ENCODE data around the gene RYR3. TPM values are rescaled to one million over a fixed set of nuclear protein-coding genes. Genes with fewer than 3 reads are reported as not detected.

RYR3 gene
- total and polyA plus RNA-seq, 10 of the 15 experiments (the other 5 are each of a cell fraction or from before 2014, with no cell fraction given): under 0.01 to 0.44 (median 0.16) TPM; not detected in 5

DNA sequence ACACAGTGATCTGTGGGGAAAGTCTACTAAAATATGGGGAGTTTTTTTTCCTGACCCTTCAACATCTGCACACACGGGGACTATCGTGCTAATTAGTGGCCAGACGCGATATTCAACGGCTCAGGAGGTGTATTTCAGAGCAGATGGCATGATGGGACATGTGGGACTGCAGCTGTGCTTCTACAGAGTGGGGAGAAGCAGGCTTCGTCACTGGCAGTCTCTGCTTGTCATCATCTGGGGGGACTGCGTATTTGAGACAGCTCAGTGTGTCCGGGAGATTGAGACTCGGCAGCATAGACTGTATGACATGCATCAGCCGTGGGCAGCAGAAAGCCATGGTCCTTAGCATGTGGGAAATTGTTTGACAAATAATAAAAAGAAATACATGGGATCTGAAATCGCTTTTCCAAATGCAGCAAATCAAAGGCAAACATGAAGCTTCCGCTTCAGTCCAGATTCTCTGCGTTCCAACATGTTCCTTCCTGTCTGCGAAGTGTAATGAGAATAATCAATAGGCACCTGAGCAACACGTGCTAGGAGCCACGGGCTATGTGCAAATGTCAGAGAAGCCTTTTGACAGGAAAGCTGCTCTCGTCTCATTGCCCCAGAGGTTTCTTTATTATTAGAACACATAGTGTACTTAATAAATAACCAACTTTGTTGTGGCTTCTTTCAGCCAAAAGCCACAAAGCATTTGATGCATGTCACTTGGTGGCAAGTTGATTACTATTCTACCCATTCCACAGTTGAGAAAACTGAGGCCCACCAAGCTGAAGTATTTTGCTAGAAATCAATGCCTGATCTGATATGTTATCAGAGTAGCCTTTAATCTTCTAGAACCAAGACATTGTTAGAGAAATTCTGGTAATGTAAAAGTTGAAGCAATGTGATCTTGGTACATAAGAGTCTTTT is 276.3 kb downstream of the RYR3 start (continued):
- TF ChIP-seq TARDBP (IDR thresholded peaks at IDR 0.05; ENCODE audit: borderline replicate concordance): no peak
- TF ChIP-seq, protein P1, sequence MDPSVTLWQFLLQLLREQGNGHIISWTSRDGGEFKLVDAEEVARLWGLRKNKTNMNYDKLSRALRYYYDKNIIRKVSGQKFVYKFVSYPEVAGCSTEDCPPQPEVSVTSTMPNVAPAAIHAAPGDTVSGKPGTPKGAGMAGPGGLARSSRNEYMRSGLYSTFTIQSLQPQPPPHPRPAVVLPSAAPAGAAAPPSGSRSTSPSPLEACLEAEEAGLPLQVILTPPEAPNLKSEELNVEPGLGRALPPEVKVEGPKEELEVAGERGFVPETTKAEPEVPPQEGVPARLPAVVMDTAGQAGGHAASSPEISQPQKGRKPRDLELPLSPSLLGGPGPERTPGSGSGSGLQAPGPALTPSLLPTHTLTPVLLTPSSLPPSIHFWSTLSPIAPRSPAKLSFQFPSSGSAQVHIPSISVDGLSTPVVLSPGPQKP (IDR thresholded peaks at IDR 0.05; ENCODE audit: low read depth, low read length): no peak
- no peak for TF ChIP-seq ZSCAN29 (IDR thresholded peaks at IDR 0.05)
- no peak for TF ChIP-seq RFX5 (IDR thresholded peaks at IDR 0.05; ENCODE audit: low read depth, low read length)
- no peak for TF ChIP-seq STAT3 (IDR thresholded peaks at IDR 0.05; ENCODE audit: low read depth, low read length)
- no peak for TF ChIP-seq NBN (IDR thresholded peaks at IDR 0.05)

DNA sequence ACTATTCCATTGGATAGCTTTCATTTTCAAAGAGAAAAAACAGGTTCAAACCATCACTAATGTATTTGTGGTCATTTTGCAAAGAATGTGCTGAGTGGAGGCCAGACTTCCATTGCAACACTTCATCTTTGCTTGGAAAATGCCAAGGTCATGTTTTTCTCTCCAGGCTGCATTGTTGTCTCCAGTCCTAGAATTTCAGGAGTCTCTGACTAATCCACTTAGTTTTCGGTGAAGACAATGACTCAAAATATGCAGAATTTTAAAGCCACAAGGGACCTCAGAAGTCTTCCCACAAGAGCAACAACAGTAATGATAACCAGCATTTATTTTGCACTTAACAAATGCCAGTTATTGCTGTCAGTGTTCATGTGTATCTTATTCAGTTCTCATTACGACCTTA is 277.0 kb downstream of the RYR3 start:
- intact Hi-C loops (cut with micrococcal nuclease; ENCODE audit: unreplicated experiment): no loop called here
- RAD21 ChIA-PET (ENCODE audit: unreplicated experiment): no interaction called here
- TF ChIP-seq YBX1 (IDR thresholded peaks at IDR 0.05) (no peak), MEF2A (IDR thresholded peaks at IDR 0.05; ENCODE audit: insufficient read depth, low read depth, low read length) (no peak), EED (IDR thresholded peaks at IDR 0.05; ENCODE audit: low read depth) (no peak), ZNF274 (IDR thresholded peaks at IDR 0.05; ENCODE audit: insufficient read depth, insufficient read length) (no peak), ZNF622 (IDR thresholded peaks at IDR 0.05) (no peak), MEF2B (IDR thresholded peaks at IDR 0.05; ENCODE audit: partially characterized antibody, poor library complexity, severe bottlenecking) (no peak), SIX5 (IDR thresholded peaks at IDR 0.05; ENCODE audit: low read depth, low read length, severe bottlenecking) (no peak), CBX5 (IDR thresholded peaks at IDR 0.05; ENCODE audit: low read depth) (no peak), IRF4 (IDR thresholded peaks at IDR 0.05; ENCODE audit: low read depth, low read length) (no peak), CREB1 (IDR thresholded peaks at IDR 0.05; ENCODE audit: low read depth) (no peak), RB1 (IDR thresholded peaks at IDR 0.05; ENCODE audit: borderline replicate concordance) (no peak)
- TF ChIP-seq, protein P2, sequence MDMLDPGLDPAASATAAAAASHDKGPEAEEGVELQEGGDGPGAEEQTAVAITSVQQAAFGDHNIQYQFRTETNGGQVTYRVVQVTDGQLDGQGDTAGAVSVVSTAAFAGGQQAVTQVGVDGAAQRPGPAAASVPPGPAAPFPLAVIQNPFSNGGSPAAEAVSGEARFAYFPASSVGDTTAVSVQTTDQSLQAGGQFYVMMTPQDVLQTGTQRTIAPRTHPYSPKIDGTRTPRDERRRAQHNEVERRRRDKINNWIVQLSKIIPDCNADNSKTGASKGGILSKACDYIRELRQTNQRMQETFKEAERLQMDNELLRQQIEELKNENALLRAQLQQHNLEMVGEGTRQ (IDR thresholded peaks at IDR 0.05; ENCODE audit: borderline replicate concordance, low read depth, low read length): no peak
- TF ChIP-seq, protein P3, sequence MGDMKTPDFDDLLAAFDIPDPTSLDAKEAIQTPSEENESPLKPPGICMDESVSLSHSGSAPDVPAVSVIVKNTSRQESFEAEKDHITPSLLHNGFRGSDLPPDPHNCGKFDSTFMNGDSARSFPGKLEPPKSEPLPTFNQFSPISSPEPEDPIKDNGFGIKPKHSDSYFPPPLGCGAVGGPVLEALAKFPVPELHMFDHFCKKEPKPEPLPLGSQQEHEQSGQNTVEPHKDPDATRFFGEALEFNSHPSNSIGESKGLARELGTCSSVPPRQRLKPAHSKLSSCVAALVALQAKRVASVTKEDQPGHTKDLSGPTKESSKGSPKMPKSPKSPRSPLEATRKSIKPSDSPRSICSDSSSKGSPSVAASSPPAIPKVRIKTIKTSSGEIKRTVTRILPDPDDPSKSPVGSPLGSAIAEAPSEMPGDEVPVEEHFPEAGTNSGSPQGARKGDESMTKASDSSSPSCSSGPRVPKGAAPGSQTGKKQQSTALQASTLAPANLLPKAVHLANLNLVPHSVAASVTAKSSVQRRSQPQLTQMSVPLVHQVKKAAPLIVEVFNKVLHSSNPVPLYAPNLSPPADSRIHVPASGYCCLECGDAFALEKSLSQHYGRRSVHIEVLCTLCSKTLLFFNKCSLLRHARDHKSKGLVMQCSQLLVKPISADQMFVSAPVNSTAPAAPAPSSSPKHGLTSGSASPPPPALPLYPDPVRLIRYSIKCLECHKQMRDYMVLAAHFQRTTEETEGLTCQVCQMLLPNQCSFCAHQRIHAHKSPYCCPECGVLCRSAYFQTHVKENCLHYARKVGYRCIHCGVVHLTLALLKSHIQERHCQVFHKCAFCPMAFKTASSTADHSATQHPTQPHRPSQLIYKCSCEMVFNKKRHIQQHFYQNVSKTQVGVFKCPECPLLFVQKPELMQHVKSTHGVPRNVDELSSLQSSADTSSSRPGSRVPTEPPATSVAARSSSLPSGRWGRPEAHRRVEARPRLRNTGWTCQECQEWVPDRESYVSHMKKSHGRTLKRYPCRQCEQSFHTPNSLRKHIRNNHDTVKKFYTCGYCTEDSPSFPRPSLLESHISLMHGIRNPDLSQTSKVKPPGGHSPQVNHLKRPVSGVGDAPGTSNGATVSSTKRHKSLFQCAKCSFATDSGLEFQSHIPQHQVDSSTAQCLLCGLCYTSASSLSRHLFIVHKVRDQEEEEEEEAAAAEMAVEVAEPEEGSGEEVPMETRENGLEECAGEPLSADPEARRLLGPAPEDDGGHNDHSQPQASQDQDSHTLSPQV (IDR thresholded peaks at IDR 0.05): no peak

More for the DNA sequence above, 277.0 kb downstream of the RYR3 start:
- ATAC-seq: no peak
- no TSS peak for BruUV-seq (replicated peaks)
- Histone ChIP-seq H3K4me2 (ENCODE audit: control insufficient read depth, insufficient read depth) (no peak overlapping the region), H3K4me3 (no peak overlapping the region), H3K79me2 (ENCODE audit: control insufficient read depth, insufficient read depth, low read length) (no peaks in the 10 kb centered on the region), H3K27me3 (replicated peaks in 1 of 2; ENCODE audit: control insufficient read depth in 2 of 2, insufficient read depth in 2 of 2, low read length in 1 of 2) (no peaks in the 10 kb centered on the region), H3K9me3 (replicated peaks; ENCODE audit: control insufficient read depth, insufficient read depth, low read length) (no peaks in the 10 kb centered on the region), H3K9ac (ENCODE audit: control insufficient read depth, insufficient read depth, low read length) (no peak overlapping the region), H2AFZ (ENCODE audit: control insufficient read depth, low read depth, low read length) (no peak overlapping the region), H4K20me1 (ENCODE audit: control insufficient read depth, insufficient read depth) (no peaks in the 10 kb centered on the region), H3K4me1 (ENCODE audit: control insufficient read depth, insufficient read depth, low read length) (no peaks in the 10 kb centered on the region), H3K36me3 (ENCODE audit: control insufficient read depth in 2 of 2, insufficient read depth in 2 of 2, low read length in 1 of 2) (no peaks in the 10 kb centered on the region), H3K27ac (ENCODE audit: control insufficient read depth, insufficient read depth) (no peak overlapping the region)
- ChIA-PET CTCF (interaction anchor here (1.8 to 2.8 kb wide), 2 partner anchors 10 to 295 kb away, joined by 6 to 7 read pairs; no protein-coding TSS in a partner anchor), SMC1A (ENCODE audit: uncharacterized antibody, unreplicated experiment) (no interaction called here), POLR2A (no interaction called here)
- no peak for FAIRE-seq
- DNase-seq (ENCODE audit: low read depth, low spot score): no peak
- WGBS (ENCODE audit: insufficient coverage, insufficient replicate concordance, low lambda C conversion rate, missing lambda C conversion rate): 30% methylated on average over 2 of the region's 2 CpGs
- in situ Hi-C loops (cut with MboI): no loop called here
